Measurements from ENCODE around the gene SLC35B2. TPM values are rescaled to one million over a fixed set of nuclear protein-coding genes. Genes with fewer than 3 reads are reported as not detected.

The SLC35B2 gene
- total and polyA plus RNA-seq, 2 experiments from 2014 or later, result 14.0 to 30.9 TPM

DNA sequence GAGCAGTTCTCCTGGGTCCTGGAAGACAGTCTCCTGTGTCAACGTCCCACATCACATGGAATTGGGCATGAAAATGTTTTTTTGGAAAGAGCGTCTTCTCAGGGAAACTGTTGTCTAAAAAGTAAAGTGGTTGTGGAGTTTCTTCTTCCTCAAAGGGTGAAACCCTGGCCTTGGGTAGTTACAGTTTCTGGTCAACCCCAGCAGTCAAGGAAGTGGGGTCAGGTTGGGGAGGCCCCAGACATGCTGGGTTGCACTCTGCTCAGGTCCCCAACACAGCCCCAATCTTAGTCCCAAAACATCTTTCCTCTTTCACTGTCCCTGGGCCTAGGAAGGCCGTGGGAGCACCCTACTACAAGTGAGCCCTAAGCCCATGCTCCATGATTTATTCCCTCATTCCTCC, 9.0 kb upstream of the SLC35B2 start:
- ATAC-seq (no peak), DNase-seq (ENCODE audit: low spot score) (no peak)
- peaks cover 9% of the 10 kb centered on the region; the same call in 1 of the 2 replicates for H3K79me2 ChIP-seq (replicated peaks; ENCODE audit: insufficient read depth)
- peaks cover 19% of the 10 kb centered on the region for H3K27me3 ChIP-seq (ENCODE audit: insufficient read depth)
- Mint-ChIP-seq H3K27ac (no peak overlapping the region), H3K36me3 (ENCODE audit: low read depth) (no peaks in the 10 kb centered on the region), H3K4me3 (peak overlapping the region; percentile 86), H3K9me3 (no peaks in the 10 kb centered on the region), H3K27me3 (ENCODE audit: insufficient read depth, low read depth, poor library complexity) (peaks cover 42% of the 10 kb centered on the region), H3K4me1 (peaks cover 57% of the 10 kb centered on the region)
- H3F3A ChIP-seq (replicated peaks; ENCODE audit: low read depth), result 0 out of 2 replicates have a peak, but pooled peaks cover 16% of the 10 kb centered on the region
- H3K4me3 ChIP-seq, result no peak overlapping the region
- H4K20me1 ChIP-seq (replicated peaks; ENCODE audit: insufficient read depth), result peaks cover 6% of the 10 kb centered on the region; the same call in 1 of the 2 replicates
- peaks cover 31% of the 10 kb centered on the region for H3K4me1 ChIP-seq (ENCODE audit: insufficient read depth)
- TF ChIP-seq EZH2phosphoT487 (IDR thresholded peaks at IDR 0.05; ENCODE audit: unreplicated experiment), result no peak
- no peak overlapping the region for H3K27ac ChIP-seq (ENCODE audit: low read depth)
- no peaks in the 10 kb centered on the region for H3K36me3 ChIP-seq (ENCODE audit: insufficient read depth)
- no peaks in the 10 kb centered on the region for H3K9me2 ChIP-seq (ENCODE audit: insufficient read depth)
- no peak overlapping the region for H3K4me2 ChIP-seq
- H2AFZ ChIP-seq, result no peak overlapping the region

GRCh38 chr6:44265722-44266233, 8.4 kb upstream of the SLC35B2 start:
- H3K27ac Mint-ChIP-seq, result no peak overlapping the region
- Histone ChIP-seq H3K79me2 (replicated peaks; ENCODE audit: insufficient read depth) (peaks cover 9% of the 10 kb centered on the region; the same call in 1 of the 2 replicates), H2AFZ (no peak overlapping the region), H3K36me3 (ENCODE audit: insufficient read depth) (no peaks in the 10 kb centered on the region), H3F3A (replicated peaks; ENCODE audit: low read depth) (0 out of 2 replicates have a peak, but pooled peaks cover 17% of the 10 kb centered on the region), H3K4me2 (no peak overlapping the region; the same call in 1 of the 2 replicates), H3K27ac (ENCODE audit: low read depth) (no peak overlapping the region), H3K4me3 (peak overlapping the region; percentile 88), H3K9me2 (ENCODE audit: insufficient read depth) (no peaks in the 10 kb centered on the region), H3K27me3 (ENCODE audit: insufficient read depth) (peaks cover 19% of the 10 kb centered on the region), H4K20me1 (replicated peaks; ENCODE audit: insufficient read depth) (peaks cover 6% of the 10 kb centered on the region; the same call in 1 of the 2 replicates), H3K4me1 (ENCODE audit: insufficient read depth) (peaks cover 31% of the 10 kb centered on the region)
- H3K4me3 Mint-ChIP-seq, result peak overlapping the region; percentile 86
- no peak for DNase-seq (ENCODE audit: low spot score)
- peaks cover 42% of the 10 kb centered on the region for H3K27me3 Mint-ChIP-seq (ENCODE audit: insufficient read depth, low read depth, poor library complexity)
- ATAC-seq, result no peak
- TF ChIP-seq POLR2AphosphoS5 (IDR thresholded peaks at IDR 0.05; ENCODE audit: low read depth) (0 out of 2 replicates have a peak, but pooled peaks have one; percentile 7), ZNF331 (CRISPR knock-in tag; IDR thresholded peaks at IDR 0.05; ENCODE audit: low read depth) (no peak)
- no peaks in the 10 kb centered on the region for H3K9me3 Mint-ChIP-seq
- H3K36me3 Mint-ChIP-seq (ENCODE audit: low read depth), result peaks cover 5% of the 10 kb centered on the region
- peaks cover 53% of the 10 kb centered on the region for H3K4me1 Mint-ChIP-seq

- no peaks in the 10 kb centered on the region for H3K9me3 Mint-ChIP-seq
- H3K4me1 Mint-ChIP-seq, result peaks cover 53% of the 10 kb centered on the region
- Histone ChIP-seq H3K4me2 (peak within 1 kb of the TSS; percentile 98), H3K4me1 (ENCODE audit: insufficient read depth) (peaks cover 31% of the 10 kb centered on the region), H2AFZ (peak within 1 kb of the TSS; percentile 87), H3K27me3 (ENCODE audit: insufficient read depth) (peaks cover 19% of the 10 kb centered on the region), H3F3A (replicated peaks; ENCODE audit: low read depth) (0 out of 2 replicates have a peak, but pooled peaks cover 17% of the 10 kb centered on the region), H4K20me1 (replicated peaks; ENCODE audit: insufficient read depth) (peaks cover 6% of the 10 kb centered on the region; the same call in 1 of the 2 replicates), H3K4me3 (peak within 1 kb of the TSS; percentile 88), H3K79me2 (replicated peaks; ENCODE audit: insufficient read depth) (peaks cover 9% of the 10 kb centered on the region; the same call in 1 of the 2 replicates), H3K27ac (ENCODE audit: low read depth) (no peak within 1 kb of the TSS), H3K36me3 (ENCODE audit: insufficient read depth) (no peaks in the 10 kb centered on the region), H3K9me2 (ENCODE audit: insufficient read depth) (no peaks in the 10 kb centered on the region)
- H3K4me3 Mint-ChIP-seq, result peak within 1 kb of the TSS; percentile 86
- H3K27me3 Mint-ChIP-seq (ENCODE audit: insufficient read depth, low read depth, poor library complexity), result peaks cover 42% of the 10 kb centered on the region
- ATAC-seq (peak; percentile 58), DNase-seq (ENCODE audit: low spot score) (peak; percentile 97)
- no peak within 1 kb of the TSS for H3K27ac Mint-ChIP-seq
- peaks cover 10% of the 10 kb centered on the region for H3K36me3 Mint-ChIP-seq (ENCODE audit: low read depth)
- no peak for TF ChIP-seq ZNF331 (CRISPR knock-in tag; IDR thresholded peaks at IDR 0.05; ENCODE audit: low read depth)
- no peak for TF ChIP-seq CREB1 (CRISPR knock-in tag; IDR thresholded peaks at IDR 0.05; ENCODE audit: low read depth)
- no peak for TF ChIP-seq EZH2phosphoT487 (IDR thresholded peaks at IDR 0.05; ENCODE audit: unreplicated experiment)
- no peak for TF ChIP-seq JUNB (IDR thresholded peaks at IDR 0.05; ENCODE audit: unreplicated experiment)
- no peak for TF ChIP-seq NANOG (IDR thresholded peaks at IDR 0.05; ENCODE audit: borderline replicate concordance)
- peak; percentile 84 for TF ChIP-seq POLR2AphosphoS5 (IDR thresholded peaks at IDR 0.05; ENCODE audit: low read depth)
- TF ChIP-seq, protein P1, sequence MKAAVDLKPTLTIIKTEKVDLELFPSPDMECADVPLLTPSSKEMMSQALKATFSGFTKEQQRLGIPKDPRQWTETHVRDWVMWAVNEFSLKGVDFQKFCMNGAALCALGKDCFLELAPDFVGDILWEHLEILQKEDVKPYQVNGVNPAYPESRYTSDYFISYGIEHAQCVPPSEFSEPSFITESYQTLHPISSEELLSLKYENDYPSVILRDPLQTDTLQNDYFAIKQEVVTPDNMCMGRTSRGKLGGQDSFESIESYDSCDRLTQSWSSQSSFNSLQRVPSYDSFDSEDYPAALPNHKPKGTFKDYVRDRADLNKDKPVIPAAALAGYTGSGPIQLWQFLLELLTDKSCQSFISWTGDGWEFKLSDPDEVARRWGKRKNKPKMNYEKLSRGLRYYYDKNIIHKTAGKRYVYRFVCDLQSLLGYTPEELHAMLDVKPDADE (IDR thresholded peaks at IDR 0.05), result no peak
- TF ChIP-seq, protein P2, sequence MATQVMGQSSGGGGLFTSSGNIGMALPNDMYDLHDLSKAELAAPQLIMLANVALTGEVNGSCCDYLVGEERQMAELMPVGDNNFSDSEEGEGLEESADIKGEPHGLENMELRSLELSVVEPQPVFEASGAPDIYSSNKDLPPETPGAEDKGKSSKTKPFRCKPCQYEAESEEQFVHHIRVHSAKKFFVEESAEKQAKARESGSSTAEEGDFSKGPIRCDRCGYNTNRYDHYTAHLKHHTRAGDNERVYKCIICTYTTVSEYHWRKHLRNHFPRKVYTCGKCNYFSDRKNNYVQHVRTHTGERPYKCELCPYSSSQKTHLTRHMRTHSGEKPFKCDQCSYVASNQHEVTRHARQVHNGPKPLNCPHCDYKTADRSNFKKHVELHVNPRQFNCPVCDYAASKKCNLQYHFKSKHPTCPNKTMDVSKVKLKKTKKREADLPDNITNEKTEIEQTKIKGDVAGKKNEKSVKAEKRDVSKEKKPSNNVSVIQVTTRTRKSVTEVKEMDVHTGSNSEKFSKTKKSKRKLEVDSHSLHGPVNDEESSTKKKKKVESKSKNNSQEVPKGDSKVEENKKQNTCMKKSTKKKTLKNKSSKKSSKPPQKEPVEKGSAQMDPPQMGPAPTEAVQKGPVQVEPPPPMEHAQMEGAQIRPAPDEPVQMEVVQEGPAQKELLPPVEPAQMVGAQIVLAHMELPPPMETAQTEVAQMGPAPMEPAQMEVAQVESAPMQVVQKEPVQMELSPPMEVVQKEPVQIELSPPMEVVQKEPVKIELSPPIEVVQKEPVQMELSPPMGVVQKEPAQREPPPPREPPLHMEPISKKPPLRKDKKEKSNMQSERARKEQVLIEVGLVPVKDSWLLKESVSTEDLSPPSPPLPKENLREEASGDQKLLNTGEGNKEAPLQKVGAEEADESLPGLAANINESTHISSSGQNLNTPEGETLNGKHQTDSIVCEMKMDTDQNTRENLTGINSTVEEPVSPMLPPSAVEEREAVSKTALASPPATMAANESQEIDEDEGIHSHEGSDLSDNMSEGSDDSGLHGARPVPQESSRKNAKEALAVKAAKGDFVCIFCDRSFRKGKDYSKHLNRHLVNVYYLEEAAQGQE (IDR thresholded peaks at IDR 0.05; ENCODE audit: unreplicated experiment), result no peak
- peak; percentile 15 to 55; a peak in 2 of 4 replicates for TF ChIP-seq CTCF (conservative IDR thresholded peaks at IDR 0.05; ENCODE audit: low read depth in 2 of 2)
- TF ChIP-seq ZNF114 (CRISPR knock-in tag; IDR thresholded peaks at IDR 0.05), result no peak
- TF ChIP-seq STAT1 (IDR thresholded peaks at IDR 0.05; ENCODE audit: unreplicated experiment), result no peak
These were observed 7.8 kb upstream of the SLC35B2 start, which contains the start of gene NFKBIE for GRCh38 chr6:44265007-44265721. TSS of gene NFKBIE (minus strand) at chr6:44265551. CDS start at chr6:44265346, 205 bp downstream.

Measured in GM23338 (cell line).